Sigmoid colon (tissue), 7 donors: ENCODE data around the gene ADM2. TPM values are rescaled to one million over a fixed set of nuclear protein-coding genes. Genes with fewer than 3 reads are reported as not detected.
"Not testable (repeated sequence)": the region's sequence is repeated elsewhere in the genome, so short reads cannot be mapped to it uniquely, and the experiment has no call there.

Experiments
- DNase-seq: peaks from one replicate; pipeline ENCODE4 v3.0.0-alpha.2; 2019
- H3K27ac ChIP-seq, 4 donors: fragments of 200-600 bp; sonication (generic); one replicate each; pipeline ENCODE4 v1.5.1; 2016 to 2019; ENCODE audit warnings: mild to moderate bottlenecking in 1 of 4
- H3K27me3 ChIP-seq, 3 donors: fragments of 200-600 bp; sonication (generic); one replicate each; pipeline ENCODE4 v1.5.1; 2019; ENCODE audit warnings: mild to moderate bottlenecking in 1 of 3
- H3K36me3 ChIP-seq, 4 donors: fragments of 200-600 bp; sonication (generic); one replicate each; pipeline ENCODE4 v1.5.1; 2016 to 2019
- H3K4me1 ChIP-seq, 4 donors: fragments of 200-600 bp; sonication (generic); one replicate each; pipeline ENCODE4 v1.5.1; 2017 to 2019
- H3K4me3 ChIP-seq, 4 donors: fragments of 200-600 bp; sonication (generic); one replicate each; pipeline ENCODE4 v1.5.1; 2017 to 2019; ENCODE audit warnings: mild to moderate bottlenecking in 2 of 4, moderate library complexity in 1 of 4
- H3K9me3 ChIP-seq, 4 donors: fragments of 200-600 bp in 3 of 4; sonication (generic) in 3 of 4; one replicate each; pipeline versions ENCODE4 v1.5.1 to v1.6.1; 2013 to 2019
- EP300 ChIP-seq, 4 donors: sonication (generic); formaldehyde crosslinking; IDR thresholded peaks; one replicate each; pipeline ENCODE4 v1.6.1; 2017; ENCODE audit warnings: antibody characterized with exemption in 4 of 4
- POLR2A ChIP-seq, 2 donors: fragments of 450-650 bp; IDR thresholded peaks; one replicate each; pipeline ENCODE4 v1.6.1; 2016; ENCODE audit warnings: antibody characterized with exemption in 2 of 2, mild to moderate bottlenecking in 2 of 2, moderate library complexity in 2 of 2
- POLR2AphosphoS5 ChIP-seq, 4 donors: sonication (generic); formaldehyde crosslinking; IDR thresholded peaks; one replicate each; pipeline ENCODE4 v1.6.1; 2017; ENCODE audit warnings: antibody characterized with exemption in 4 of 4
- WGBS, 2 donors: extraction: QIAGEN DNeasy Blood & Tissue Kit; methylation state at CpG; one replicate each; pipeline ENCODE4 v1.1.7; 2013; 5-methylcytosine and 5-hydroxymethylcytosine counted together
- intact Hi-C: fragments of 100-400 bp; cut with DNase I; formaldehyde crosslinking; loops from one replicate; pipeline ENCODE4 v1.15.1; 2023
- polyA plus RNA-seq, 3 donors: library from polyadenylated mRNA; stranded (reverse); fragments of 200-250 nt; gene quantifications; one replicate each; pipeline ENCODE4 v1.2.3, GENCODE V29; 2013
- total RNA-seq, 4 donors: library from RNA; depleted of rRNA; stranded (reverse); fragments of >200 nt; gene quantifications; one replicate each; pipeline ENCODE4 v1.1.0, GENCODE V29; 2016
- TF ChIP-seq, protein P1 (sequence below), 4 experiments: fragments of 450-650 bp in 3 of 4; fragments of 200-600 bp in 1 of 4; IDR thresholded peaks; one replicate each; pipeline ENCODE4 v1.5.1; 2016 to 2019; ENCODE audit warnings: antibody characterized with exemption in 4 of 4, mild to moderate bottlenecking in 3 of 4, moderate library complexity in 2 of 4
- donor health status: healthy with polysubstance abuse.
- donor health status: Bipolar disorder and iron deficiency.
- donor health status: healthy.

ADM2 gene, protein sequence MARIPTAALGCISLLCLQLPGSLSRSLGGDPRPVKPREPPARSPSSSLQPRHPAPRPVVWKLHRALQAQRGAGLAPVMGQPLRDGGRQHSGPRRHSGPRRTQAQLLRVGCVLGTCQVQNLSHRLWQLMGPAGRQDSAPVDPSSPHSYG
- not detected for total RNA-seq
- 1 to 10 TPM; 1.2 to 8.6 (median 3.2) TPM for polyA plus RNA-seq

DNA sequence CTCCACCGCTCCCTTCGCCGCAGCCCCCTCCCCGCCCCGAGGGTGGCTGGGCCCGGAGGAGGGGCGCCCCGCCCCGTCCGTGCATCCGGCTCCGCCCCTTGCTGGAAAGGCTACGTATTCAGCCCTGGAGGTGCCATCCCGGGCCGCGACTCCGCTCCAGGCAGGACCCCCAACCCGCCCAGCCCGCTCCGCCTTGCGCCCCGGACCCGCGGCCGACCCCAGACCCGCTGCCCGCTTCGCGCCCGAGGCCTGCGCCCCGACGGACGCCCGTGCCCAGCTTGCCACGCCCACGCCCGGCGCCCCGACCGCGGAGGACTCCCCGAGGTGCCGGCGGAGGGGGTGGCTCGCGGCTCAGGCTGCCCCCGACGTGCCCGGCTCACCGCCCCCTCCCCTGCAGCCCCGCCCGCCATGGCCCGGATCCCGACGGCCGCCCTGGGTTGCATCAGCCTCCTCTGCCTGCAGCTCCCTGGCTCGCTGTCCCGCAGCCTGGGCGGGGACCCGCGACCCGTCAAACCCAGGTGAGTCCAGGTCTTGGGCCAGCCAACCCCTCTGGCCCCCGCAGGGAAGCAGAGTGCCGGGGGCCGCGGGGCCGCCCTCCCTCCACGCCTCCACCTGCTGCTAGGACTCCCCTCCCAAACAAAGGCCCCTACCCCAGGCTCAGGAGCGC lies at the start of gene ADM2:
Gene ADM2 (plus strand): TSS at position 104 of the 667 bp plus-strand sequence. CDS start 305 bp downstream, at position 409.
- no peaks in the 10 kb centered on the region for H3K36me3 ChIP-seq
- intact Hi-C loops = no loop called here
- WGBS, 2 donors = 2 to 3% methylated on average over 70 of the region's 70 CpGs
- peaks cover 32 to 72% (median 54%) of the 10 kb centered on the region in 3 donors for H3K27me3 ChIP-seq
- no peak for DNase-seq
- no peaks in the 10 kb centered on the region for H3K9me3 ChIP-seq
- H3K27ac ChIP-seq = no peak within 1 kb of the TSS
- TF ChIP-seq POLR2AphosphoS5 (IDR thresholded peaks at IDR 0.05) (no peak), POLR2A (IDR thresholded peaks at IDR 0.05) (no peak)
- H3K4me3 ChIP-seq = peak within 1 kb of the TSS in 3 of 4 donors; percentile 32 to 50 (median 34)
- peaks cover 0 to 16% (median 7%) of the 10 kb centered on the region in 4 donors for H3K4me1 ChIP-seq

DNA sequence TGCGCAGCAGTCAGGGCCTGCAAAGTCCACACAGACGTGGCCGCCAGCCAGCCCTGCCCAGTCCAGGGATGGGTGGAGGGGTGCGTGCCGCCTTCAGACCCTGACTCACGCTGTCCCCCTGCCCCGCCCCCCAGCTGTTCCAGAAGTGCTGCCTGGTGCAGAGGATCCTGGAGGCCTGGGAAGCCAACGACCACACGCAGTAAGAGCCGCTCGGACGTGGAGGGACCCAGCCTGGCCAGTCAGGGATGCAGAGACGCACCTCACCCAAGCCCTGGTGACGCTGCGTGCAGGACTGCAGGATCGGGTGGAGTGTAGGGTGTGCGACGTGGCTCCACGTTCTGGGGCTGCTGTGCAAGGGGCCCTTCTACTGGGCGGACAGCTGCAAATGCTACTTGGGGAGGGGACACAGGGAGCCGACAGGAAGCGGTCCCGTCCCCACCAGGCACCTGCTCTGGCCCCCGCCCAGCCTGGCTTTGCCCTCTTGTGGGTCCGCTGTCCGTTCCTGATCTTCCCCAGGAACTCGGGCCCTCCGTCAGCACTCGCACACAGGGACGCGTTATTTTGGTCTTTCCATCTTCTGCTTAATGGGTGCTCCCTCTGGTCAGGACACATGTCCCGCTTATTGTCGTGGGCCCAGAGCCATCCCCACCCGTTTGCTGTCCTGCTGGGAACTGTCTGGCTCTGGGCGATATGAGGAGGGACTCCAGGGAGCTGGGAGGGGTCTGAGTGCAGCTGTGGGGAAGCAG lies 49.0 kb upstream of the ADM2 start:
- H3K36me3 ChIP-seq = peaks cover 27 to 85% (median 54%) of the 10 kb centered on the region in 4 donors

DNA sequence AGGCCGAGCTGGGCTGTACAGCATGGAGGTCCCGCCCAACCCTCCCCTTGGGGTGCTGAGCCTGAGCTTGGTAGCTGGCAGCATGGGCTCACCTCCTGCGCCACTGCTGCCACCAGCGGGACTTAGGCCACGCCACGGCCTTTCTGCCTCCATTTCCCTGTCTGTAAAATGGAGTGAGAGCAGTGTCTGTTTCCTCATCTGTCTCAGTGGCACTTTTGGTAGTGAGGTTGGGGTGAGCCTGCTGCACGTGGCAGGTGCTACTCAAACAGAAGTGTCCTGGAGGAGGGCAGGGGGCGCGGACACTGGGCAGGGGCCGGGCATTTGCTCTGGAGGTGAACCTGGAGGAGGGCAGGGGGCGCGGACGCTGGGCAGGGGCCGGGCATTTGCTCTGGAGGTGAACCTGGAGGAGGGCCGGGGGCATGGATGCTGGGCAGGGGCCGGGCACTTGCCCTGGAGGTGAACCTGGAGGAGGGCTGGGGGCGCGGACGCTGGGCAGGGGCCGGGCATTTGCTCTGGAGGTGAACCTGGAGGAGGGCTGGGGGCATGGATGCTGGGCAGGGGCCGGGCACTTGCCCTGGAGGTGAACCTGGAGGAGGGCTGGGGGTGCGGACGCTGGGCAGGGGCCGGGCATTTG lies 48.3 kb upstream of the ADM2 start:
- 92 to 96% methylated on average over 19 to 24 of the region's 24 CpGs for WGBS, 2 donors
- H3K4me1 ChIP-seq, H3K27me3 ChIP-seq, DNase-seq, H3K9me3 ChIP-seq, intact Hi-C loops, H3K27ac ChIP-seq, H3K4me3 ChIP-seq: not testable (repeated sequence)
- peaks cover 34 to 85% (median 60%) of the 10 kb centered on the region in 4 donors for H3K36me3 ChIP-seq

More for the DNA sequence above, 49.0 kb upstream of the ADM2 start:
- Histone ChIP-seq H3K4me1 (no peaks in the 10 kb centered on the region), H3K27ac (no peak overlapping the region), H3K9me3 (no peaks in the 10 kb centered on the region), H3K27me3 (no peaks in the 10 kb centered on the region), H3K4me3 (no peak overlapping the region)
- intact Hi-C loops = no loop called here
- WGBS, 2 donors = 95% methylated on average over 35 of the region's 35 CpGs
- no peak for TF ChIP-seq EP300 (IDR thresholded peaks at IDR 0.05)
- no peak for DNase-seq

DNA sequence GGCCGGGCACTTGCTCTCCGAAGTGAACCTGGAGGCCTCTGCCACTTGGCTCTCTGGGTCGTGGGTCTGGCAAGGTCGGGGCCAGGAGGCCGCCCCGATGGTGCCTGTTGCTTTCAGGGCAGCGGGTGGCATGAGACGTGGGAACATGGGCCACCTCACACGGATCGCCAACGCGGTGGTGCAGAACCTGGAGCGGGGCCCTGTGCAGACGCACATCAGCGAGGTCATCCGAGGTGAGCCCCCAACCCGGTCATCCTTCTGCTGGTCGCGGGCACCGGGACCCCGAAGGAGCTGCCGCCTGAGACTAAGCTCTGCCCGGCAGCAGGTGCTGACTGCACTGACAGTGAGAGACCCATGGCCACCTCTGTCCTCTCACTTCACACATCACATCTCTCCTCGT lies 46.5 kb upstream of the ADM2 start:
- H3K4me3 ChIP-seq = no peak overlapping the region
- intact Hi-C loops = no loop called here
- no peaks in the 10 kb centered on the region for H3K9me3 ChIP-seq
- no peaks in the 10 kb centered on the region for H3K4me1 ChIP-seq
- WGBS, 2 donors = 90 to 92% methylated on average over 24 of the region's 24 CpGs
- TF ChIP-seq, protein P1, sequence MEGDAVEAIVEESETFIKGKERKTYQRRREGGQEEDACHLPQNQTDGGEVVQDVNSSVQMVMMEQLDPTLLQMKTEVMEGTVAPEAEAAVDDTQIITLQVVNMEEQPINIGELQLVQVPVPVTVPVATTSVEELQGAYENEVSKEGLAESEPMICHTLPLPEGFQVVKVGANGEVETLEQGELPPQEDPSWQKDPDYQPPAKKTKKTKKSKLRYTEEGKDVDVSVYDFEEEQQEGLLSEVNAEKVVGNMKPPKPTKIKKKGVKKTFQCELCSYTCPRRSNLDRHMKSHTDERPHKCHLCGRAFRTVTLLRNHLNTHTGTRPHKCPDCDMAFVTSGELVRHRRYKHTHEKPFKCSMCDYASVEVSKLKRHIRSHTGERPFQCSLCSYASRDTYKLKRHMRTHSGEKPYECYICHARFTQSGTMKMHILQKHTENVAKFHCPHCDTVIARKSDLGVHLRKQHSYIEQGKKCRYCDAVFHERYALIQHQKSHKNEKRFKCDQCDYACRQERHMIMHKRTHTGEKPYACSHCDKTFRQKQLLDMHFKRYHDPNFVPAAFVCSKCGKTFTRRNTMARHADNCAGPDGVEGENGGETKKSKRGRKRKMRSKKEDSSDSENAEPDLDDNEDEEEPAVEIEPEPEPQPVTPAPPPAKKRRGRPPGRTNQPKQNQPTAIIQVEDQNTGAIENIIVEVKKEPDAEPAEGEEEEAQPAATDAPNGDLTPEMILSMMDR (IDR thresholded peaks at IDR 0.05) = no peak
- TF ChIP-seq POLR2A (IDR thresholded peaks at IDR 0.05) (no peak), POLR2AphosphoS5 (IDR thresholded peaks at IDR 0.05) (no peak), EP300 (IDR thresholded peaks at IDR 0.05) (no peak)
- H3K36me3 ChIP-seq = peaks cover 50 to 85% (median 73%) of the 10 kb centered on the region in 4 donors
- no peak for DNase-seq
- H3K27me3 ChIP-seq = no peaks in the 10 kb centered on the region
- H3K27ac ChIP-seq = no peak overlapping the region

DNA sequence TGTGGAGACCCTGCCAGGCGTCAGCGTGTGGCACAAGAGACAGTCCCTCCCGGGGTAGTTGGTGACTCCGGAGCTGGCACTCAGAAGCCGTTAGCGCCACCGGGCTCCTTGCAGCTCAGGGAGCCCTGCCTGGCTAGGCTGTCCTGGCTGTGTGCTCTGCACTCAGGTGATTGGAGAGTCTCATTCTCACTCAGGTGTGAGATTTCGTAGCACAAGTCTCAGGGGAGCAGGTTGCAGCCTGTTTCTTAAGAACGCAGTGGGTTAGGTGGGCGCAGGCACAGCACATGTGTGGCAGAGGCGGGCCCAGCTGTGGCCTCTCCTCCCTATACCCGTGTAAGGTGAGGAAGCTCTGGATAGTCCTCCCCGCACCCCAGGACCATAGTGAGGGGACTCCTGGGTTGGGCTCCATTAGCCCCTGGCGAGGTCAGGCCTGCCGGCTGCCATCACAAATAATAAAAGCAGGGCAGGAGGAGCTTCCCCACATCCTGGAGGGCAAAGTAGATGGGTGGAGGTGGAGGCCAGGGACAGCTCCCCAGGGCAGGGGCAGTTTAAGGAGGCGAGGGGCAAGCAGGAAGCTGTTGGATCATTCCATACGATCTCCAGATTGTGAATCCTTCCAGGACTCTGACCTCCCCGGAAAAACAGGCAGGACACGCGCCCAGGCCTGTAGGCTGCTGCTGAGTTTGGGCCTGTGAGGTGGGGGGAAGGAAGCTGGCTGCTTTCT lies 45.9 kb upstream of the ADM2 start:
- no peaks in the 10 kb centered on the region for H3K27me3 ChIP-seq
- WGBS, 2 donors = 86 to 88% methylated on average over 20 of the region's 20 CpGs
- peaks cover 50 to 85% (median 75%) of the 10 kb centered on the region in 4 donors for H3K36me3 ChIP-seq
- no peak overlapping the region for H3K4me3 ChIP-seq
- intact Hi-C loops = no loop called here
- TF ChIP-seq POLR2A (IDR thresholded peaks at IDR 0.05) (no peak), EP300 (IDR thresholded peaks at IDR 0.05) (no peak), POLR2AphosphoS5 (IDR thresholded peaks at IDR 0.05) (no peak)
- TF ChIP-seq, protein P1 (IDR thresholded peaks at IDR 0.05) = no peak
- H3K9me3 ChIP-seq = no peaks in the 10 kb centered on the region
- H3K27ac ChIP-seq = no peak overlapping the region
- H3K4me1 ChIP-seq = no peaks in the 10 kb centered on the region
- DNase-seq = no peak
